ENCODE data around the gene TBC1D5.

GRCh38 chr3:17726313-17726712, 16.1 kb downstream of the TBC1D5 start:
- no peak for TF ChIP-seq CTCF (IDR thresholded peaks at IDR 0.05)
- no peak for TF ChIP-seq POLR2A (IDR thresholded peaks at IDR 0.05)
- TF ChIP-seq POLR2AphosphoS5 (IDR thresholded peaks at IDR 0.05): no peak

All from breast epithelium (tissue), 3 donors.